Measurements from ENCODE around the gene BMI1.

DNA sequence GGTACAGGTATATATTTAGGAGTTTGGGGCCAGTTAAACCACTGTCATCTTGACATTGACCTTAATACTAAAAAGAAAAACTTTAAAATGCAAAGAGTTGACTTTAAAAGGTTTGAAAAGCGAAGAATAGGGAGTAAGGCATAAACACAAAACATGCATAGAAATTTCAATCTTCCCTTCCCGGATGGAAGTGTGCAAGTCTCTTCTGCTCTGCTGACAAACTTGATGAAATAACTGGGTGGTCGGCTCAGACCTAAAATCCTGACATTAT is 21.0 kb downstream of the BMI1 start:
- TF ChIP-seq, protein P1, sequence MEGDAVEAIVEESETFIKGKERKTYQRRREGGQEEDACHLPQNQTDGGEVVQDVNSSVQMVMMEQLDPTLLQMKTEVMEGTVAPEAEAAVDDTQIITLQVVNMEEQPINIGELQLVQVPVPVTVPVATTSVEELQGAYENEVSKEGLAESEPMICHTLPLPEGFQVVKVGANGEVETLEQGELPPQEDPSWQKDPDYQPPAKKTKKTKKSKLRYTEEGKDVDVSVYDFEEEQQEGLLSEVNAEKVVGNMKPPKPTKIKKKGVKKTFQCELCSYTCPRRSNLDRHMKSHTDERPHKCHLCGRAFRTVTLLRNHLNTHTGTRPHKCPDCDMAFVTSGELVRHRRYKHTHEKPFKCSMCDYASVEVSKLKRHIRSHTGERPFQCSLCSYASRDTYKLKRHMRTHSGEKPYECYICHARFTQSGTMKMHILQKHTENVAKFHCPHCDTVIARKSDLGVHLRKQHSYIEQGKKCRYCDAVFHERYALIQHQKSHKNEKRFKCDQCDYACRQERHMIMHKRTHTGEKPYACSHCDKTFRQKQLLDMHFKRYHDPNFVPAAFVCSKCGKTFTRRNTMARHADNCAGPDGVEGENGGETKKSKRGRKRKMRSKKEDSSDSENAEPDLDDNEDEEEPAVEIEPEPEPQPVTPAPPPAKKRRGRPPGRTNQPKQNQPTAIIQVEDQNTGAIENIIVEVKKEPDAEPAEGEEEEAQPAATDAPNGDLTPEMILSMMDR (IDR thresholded peaks at IDR 0.05) = no peak
- no peak for TF ChIP-seq POLR2A (IDR thresholded peaks at IDR 0.05)
